CD4-positive, alpha-beta T cell treated with Interleukin-21 for 1 hour (primary cell): ENCODE data around the gene CCNL2.
A peak's percentile ranks its signal among the peaks of the same experiment; 100 is the strongest.

ENCODE experiments used
- DNase-seq: peaks from one replicate; pipeline ENCODE4 v3.0.0-alpha.2; 2020

The CCNL2 gene

GRCh38 chr1:1340791-1341548, 58.2 kb downstream of the CCNL2 start:
- DNase-seq = no peak

- DNase-seq = no peak
These were observed 59.0 kb downstream of the CCNL2 start for GRCh38 chr1:1340185-1340584.

- no peak for DNase-seq
These were observed 60.9 kb downstream of the CCNL2 start for GRCh38 chr1:1338278-1338677.

- peak; percentile 30 for DNase-seq
These were observed 61.4 kb downstream of the CCNL2 start for GRCh38 chr1:1337793-1338147.

GRCh38 chr1:1336931-1337792, 62.0 kb downstream of the CCNL2 start:
- DNase-seq = no peak

GRCh38 chr1:1336446-1336845, 62.7 kb downstream of the CCNL2 start:
- DNase-seq = no peak

GRCh38 chr1:1335792-1336248, 63.3 kb downstream of the CCNL2 start:
- DNase-seq = no peak
